ENCODE measurements around the gene FFAR2.

FFAR2 gene

DNA sequence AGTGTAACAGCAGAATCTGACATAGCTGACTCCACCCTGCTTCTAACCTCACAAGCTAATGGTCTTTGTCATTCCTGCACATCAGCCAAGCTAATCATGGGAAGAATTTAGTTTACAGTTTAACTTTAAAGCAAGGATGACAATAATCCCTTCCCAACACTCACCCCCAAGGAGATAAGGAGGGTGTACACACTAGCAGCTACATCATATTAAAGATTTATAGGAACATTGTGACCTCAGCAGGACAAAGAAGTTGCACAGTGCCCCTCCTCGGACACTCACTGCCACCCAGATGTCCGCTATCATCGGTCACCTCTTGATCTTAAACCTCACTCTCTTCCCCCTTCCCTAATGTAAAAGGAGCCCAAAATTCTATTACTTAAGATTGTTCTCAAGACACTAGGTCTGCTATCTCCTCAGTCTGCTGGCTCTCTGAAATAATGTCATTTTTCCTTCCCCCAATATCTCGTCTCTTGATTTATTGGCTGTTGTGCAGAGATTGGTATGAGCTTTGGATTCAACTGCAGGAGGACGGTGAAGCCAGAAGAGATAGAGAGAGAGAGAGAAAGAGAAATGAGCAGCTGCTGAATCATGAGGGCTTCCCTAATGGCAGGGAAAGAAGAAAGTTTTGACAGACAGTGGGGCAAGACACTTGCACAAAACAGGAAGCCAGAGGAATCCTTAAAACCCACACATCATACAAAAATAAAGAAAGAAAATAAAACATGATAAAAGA lies 17.5 kb upstream of the FFAR2 start:
- H3K9me3 ChIP-seq (ENCODE audit: control insufficient read depth, insufficient read depth, low read length): no peaks in the 10 kb centered on the region
- no peak overlapping the region for H3K4me3 ChIP-seq (ENCODE audit: low read depth, low read length)
- no peak overlapping the region for H3K9ac ChIP-seq (ENCODE audit: low read depth, low read length)
- H3K36me3 ChIP-seq (ENCODE audit: control insufficient read depth, insufficient read depth, low read length): no peaks in the 10 kb centered on the region
- H3K27me3 ChIP-seq (ENCODE audit: control insufficient read depth, insufficient read depth, low read length): no peaks in the 10 kb centered on the region
- H3K4me1 ChIP-seq (ENCODE audit: control insufficient read depth, insufficient read depth, low read length): no peaks in the 10 kb centered on the region

DNA sequence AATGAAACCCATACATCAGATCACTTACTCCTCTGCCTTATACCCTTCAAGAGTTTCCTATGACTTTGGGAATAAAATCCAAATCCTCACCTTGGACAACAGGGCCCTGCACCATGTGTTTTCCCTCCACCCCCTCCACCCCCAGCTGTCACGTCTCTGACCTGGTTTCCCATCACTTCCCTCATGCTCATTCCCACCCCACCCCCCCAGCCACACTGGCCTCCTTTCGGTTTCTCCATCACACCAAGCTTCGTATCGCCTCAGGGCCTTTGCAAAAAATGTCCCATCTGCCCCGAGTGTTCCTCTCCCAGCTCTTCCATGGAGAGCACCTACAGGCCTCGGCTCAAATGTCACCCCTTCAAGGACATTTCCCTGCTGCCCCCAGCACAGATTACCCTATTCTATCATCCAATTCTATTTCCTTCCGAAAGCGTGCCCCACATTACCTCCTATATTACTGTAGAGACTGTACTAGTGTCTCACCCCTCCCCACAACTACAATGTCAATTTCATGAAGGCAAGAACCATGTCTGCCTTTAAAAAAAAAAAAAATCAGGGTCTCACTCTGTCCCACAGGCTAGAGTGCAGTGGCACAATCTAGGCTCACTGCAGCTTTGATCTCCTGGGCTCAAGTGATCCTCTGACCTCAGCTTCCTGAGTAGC lies 16.8 kb upstream of the FFAR2 start:
- Histone ChIP-seq H3K4me1 (ENCODE audit: control insufficient read depth, insufficient read depth, low read length) (no peaks in the 10 kb centered on the region), H3K9me3 (ENCODE audit: control insufficient read depth, insufficient read depth, low read length) (no peaks in the 10 kb centered on the region), H3K36me3 (ENCODE audit: control insufficient read depth, insufficient read depth, low read length) (no peaks in the 10 kb centered on the region), H3K4me3 (ENCODE audit: low read depth, low read length) (no peak overlapping the region), H3K27me3 (ENCODE audit: control insufficient read depth, insufficient read depth, low read length) (no peaks in the 10 kb centered on the region), H3K9ac (ENCODE audit: low read depth, low read length) (no peak overlapping the region)

DNA sequence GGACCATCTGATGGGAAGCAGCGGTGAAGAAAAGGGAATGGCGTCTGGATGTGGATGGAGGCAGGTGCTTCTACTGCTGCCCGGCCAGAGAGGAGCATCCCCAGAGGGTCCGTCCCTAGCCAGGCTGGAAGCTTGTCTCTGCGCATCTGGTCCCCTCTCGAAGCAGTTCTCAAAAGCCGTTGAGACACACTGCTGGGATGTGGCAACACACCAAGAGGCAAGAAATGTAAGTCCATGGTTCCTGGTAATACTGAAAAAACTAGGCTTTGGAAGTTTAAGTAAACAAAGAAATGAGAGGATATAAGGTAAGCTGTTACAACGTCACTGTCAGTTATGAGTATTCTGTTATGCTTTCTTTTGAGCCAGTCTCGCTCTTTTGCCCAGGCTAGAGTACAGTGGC lies 15.1 kb upstream of the FFAR2 start:
- H3K9ac ChIP-seq (ENCODE audit: low read depth, low read length): no peak overlapping the region
- H3K4me3 ChIP-seq (ENCODE audit: low read depth, low read length): no peak overlapping the region
- no peaks in the 10 kb centered on the region for H3K4me1 ChIP-seq (ENCODE audit: control insufficient read depth, insufficient read depth, low read length)
- no peaks in the 10 kb centered on the region for H3K9me3 ChIP-seq (ENCODE audit: control insufficient read depth, insufficient read depth, low read length)
- H3K36me3 ChIP-seq (ENCODE audit: control insufficient read depth, insufficient read depth, low read length): no peaks in the 10 kb centered on the region
- H3K27me3 ChIP-seq (ENCODE audit: control insufficient read depth, insufficient read depth, low read length): no peaks in the 10 kb centered on the region

DNA sequence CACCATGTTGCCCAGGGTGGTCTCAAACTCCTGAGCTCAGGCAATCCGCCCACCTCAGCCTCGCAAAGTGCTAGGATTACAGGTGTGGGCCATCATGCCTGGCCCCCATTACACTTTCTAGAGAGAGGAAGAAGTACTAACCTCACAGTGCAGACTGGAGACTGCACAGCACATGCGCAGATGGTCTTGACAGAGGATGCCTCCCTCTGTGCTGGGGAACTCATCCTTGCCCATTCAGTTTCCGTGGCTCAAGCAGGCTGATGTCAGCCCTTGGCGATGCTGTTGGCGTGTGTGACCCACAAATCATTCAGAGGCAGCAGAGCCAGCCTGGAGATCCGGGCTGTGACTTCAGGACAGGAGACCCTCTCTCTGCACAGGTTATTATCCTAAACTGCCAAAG lies 14.6 kb upstream of the FFAR2 start:
- no peak overlapping the region for H3K4me3 ChIP-seq (ENCODE audit: low read depth, low read length)
- no peaks in the 10 kb centered on the region for H3K4me1 ChIP-seq (ENCODE audit: control insufficient read depth, insufficient read depth, low read length)
- no peaks in the 10 kb centered on the region for H3K27me3 ChIP-seq (ENCODE audit: control insufficient read depth, insufficient read depth, low read length)
- H3K36me3 ChIP-seq (ENCODE audit: control insufficient read depth, insufficient read depth, low read length): no peaks in the 10 kb centered on the region
- no peak overlapping the region for H3K9ac ChIP-seq (ENCODE audit: low read depth, low read length)
- H3K9me3 ChIP-seq (ENCODE audit: control insufficient read depth, insufficient read depth, low read length): no peaks in the 10 kb centered on the region

DNA sequence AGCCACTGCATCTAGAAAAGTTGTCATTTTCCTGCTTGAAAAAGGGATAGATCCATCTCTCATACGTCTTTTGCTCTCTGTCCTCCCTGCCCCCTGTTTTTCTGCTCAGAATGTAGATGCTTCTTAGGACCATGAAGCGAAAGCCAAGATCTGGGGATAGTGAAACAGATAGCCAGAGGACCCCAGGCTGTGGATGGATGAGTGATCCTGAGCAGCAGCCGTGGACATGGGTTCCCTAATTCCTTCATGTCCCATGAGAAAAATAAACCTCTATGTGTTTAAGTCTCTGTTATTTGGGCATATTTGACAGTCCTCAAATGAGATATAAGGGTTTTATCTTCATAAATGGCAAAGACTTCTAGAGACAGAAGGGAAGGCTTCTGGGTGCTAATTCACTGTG lies 12.2 kb upstream of the FFAR2 start:
- H3K9me3 ChIP-seq (ENCODE audit: control insufficient read depth, insufficient read depth, low read length): no peaks in the 10 kb centered on the region
- H3K27me3 ChIP-seq (ENCODE audit: control insufficient read depth, insufficient read depth, low read length): no peaks in the 10 kb centered on the region
- H3K36me3 ChIP-seq (ENCODE audit: control insufficient read depth, insufficient read depth, low read length): no peaks in the 10 kb centered on the region
- H3K4me3 ChIP-seq (ENCODE audit: low read depth, low read length): no peak overlapping the region
- no peak overlapping the region for H3K9ac ChIP-seq (ENCODE audit: low read depth, low read length)
- no peaks in the 10 kb centered on the region for H3K4me1 ChIP-seq (ENCODE audit: control insufficient read depth, insufficient read depth, low read length)

DNA sequence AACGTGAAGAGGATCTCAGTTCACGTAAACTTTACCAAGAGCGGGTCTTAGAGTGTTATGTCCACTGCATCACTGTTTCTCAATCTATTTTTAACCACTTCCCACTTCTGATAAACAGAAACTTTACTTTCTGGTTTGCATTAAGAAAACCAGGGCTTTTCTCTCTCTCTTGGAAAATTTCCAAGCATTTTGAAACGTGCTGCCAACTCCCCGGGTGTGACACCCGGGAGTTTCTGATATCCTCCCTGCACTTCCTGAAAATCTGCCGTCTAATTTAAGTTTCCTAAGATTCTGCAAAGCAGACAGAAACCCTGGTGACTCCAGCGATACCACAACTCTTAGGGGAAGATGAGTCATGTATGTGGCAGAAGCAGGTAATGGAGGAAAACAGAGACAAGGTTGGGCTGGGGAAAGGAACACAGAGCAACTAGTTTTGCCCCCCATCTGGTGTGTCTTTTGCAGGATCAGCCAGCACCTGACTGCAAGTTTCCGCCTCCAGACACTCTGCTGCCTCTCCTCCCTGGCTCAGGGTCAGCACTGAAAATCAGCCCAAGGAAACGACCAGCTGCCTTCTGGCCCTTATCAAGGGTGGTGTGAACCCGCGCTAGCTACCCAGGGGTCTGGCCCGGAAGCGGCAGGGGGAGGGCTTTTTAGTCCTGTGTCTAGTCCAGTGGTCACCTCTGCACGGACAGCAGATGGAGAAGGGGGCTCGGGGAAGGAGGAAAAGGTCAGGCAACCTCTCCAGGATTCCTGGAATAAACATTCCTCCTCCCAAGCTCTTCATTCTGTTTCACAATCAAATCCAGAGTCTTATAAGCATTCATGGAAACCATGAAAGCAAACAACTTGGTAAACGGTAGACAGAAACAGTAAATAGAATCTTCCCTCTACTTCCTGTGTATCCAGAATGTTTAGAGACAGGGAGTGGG lies 11.3 kb upstream of the FFAR2 start:
- H3K9ac ChIP-seq (ENCODE audit: low read depth, low read length): no peak overlapping the region

DNA sequence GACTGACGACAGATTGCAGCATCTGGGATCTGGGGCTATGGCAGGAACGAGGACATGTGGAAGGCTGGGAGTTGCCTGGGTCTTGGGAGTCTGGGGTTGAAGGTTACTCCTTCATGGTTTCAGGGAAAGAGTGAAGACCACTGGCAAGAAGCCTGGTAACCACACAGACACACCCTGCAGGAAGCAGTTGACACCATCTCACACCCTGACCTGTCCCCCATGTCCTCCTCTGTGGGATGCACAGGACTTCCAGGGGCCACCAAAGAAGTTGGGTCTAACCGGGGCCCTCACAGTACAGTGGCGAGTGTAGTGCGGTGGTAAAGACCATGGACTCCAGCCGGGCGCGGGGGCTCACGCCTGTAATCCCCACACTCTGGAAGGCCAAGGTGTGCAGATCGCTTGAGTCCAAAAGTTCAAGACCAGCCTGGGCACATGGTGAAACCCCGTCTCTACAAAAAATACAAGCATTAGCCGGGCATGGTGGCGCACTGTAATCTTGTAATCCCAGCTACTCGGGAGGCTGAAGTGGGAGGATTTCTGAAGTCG lies 10.6 kb upstream of the FFAR2 start:
- Histone ChIP-seq H3K4me1 (ENCODE audit: control insufficient read depth, insufficient read depth, low read length) (no peaks in the 10 kb centered on the region), H3K4me3 (ENCODE audit: low read depth, low read length) (no peak overlapping the region), H3K9ac (ENCODE audit: low read depth, low read length) (no peak overlapping the region), H3K27me3 (ENCODE audit: control insufficient read depth, insufficient read depth, low read length) (no peaks in the 10 kb centered on the region), H3K36me3 (ENCODE audit: control insufficient read depth, insufficient read depth, low read length) (no peaks in the 10 kb centered on the region), H3K9me3 (ENCODE audit: control insufficient read depth, insufficient read depth, low read length) (no peaks in the 10 kb centered on the region)

More for the DNA sequence above, 11.3 kb upstream of the FFAR2 start:
- H3K9me3 ChIP-seq (ENCODE audit: control insufficient read depth, insufficient read depth, low read length): no peaks in the 10 kb centered on the region
- H3K4me3 ChIP-seq (ENCODE audit: low read depth, low read length): no peak overlapping the region
- no peaks in the 10 kb centered on the region for H3K27me3 ChIP-seq (ENCODE audit: control insufficient read depth, insufficient read depth, low read length)
- no peaks in the 10 kb centered on the region for H3K36me3 ChIP-seq (ENCODE audit: control insufficient read depth, insufficient read depth, low read length)
- no peaks in the 10 kb centered on the region for H3K4me1 ChIP-seq (ENCODE audit: control insufficient read depth, insufficient read depth, low read length)

DNA sequence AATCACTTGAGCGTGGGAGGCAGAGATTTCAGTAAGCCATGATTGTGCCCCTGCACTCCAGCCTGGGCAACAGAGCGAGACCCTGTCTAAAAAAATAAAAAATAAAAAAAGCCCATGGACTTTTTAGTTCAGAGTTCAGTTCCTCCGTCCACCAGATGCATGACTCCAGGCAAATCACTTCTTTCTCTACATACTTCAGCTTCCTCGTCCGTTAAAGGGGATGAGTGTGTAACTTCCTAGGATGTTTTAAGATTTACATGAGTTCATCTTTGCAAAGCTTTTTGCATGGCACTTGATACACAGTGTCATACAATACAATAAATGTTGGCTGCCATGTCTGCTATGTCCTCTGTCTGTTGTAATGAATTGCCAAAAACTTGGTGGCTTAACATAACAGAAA lies 10.0 kb upstream of the FFAR2 start:
- Histone ChIP-seq H3K9ac (ENCODE audit: low read depth, low read length) (no peak overlapping the region), H3K4me3 (ENCODE audit: low read depth, low read length) (no peak overlapping the region), H3K36me3 (ENCODE audit: control insufficient read depth, insufficient read depth, low read length) (no peaks in the 10 kb centered on the region), H3K9me3 (ENCODE audit: control insufficient read depth, insufficient read depth, low read length) (no peaks in the 10 kb centered on the region), H3K27me3 (ENCODE audit: control insufficient read depth, insufficient read depth, low read length) (no peaks in the 10 kb centered on the region), H3K4me1 (ENCODE audit: control insufficient read depth, insufficient read depth, low read length) (no peaks in the 10 kb centered on the region)

DNA sequence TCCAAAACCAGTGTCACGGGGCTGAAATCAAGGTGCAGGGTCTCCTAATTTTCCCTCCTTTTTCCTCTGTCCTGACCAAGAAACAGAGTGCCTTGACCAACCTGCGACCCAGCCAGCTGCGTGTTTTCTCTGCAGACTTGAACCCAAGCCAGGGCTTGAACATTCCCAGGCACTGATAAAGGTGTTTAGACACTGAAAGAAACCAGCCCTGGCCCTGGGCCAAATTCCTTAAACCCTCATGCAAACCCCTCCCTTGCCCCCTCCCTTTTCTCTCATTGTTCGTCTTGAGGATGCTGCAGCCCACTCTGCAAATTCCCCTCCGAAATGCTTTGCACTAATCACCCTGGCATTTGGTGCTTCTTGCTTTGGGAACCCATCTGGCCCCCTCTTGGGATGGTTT lies 9.5 kb upstream of the FFAR2 start:
- Histone ChIP-seq H3K27me3 (ENCODE audit: control insufficient read depth, insufficient read depth, low read length) (no peaks in the 10 kb centered on the region), H3K4me3 (ENCODE audit: low read depth, low read length) (no peak overlapping the region), H3K9ac (ENCODE audit: low read depth, low read length) (no peak overlapping the region), H3K9me3 (ENCODE audit: control insufficient read depth, insufficient read depth, low read length) (no peaks in the 10 kb centered on the region), H3K36me3 (ENCODE audit: control insufficient read depth, insufficient read depth, low read length) (no peaks in the 10 kb centered on the region), H3K4me1 (ENCODE audit: control insufficient read depth, insufficient read depth, low read length) (no peaks in the 10 kb centered on the region)

DNA sequence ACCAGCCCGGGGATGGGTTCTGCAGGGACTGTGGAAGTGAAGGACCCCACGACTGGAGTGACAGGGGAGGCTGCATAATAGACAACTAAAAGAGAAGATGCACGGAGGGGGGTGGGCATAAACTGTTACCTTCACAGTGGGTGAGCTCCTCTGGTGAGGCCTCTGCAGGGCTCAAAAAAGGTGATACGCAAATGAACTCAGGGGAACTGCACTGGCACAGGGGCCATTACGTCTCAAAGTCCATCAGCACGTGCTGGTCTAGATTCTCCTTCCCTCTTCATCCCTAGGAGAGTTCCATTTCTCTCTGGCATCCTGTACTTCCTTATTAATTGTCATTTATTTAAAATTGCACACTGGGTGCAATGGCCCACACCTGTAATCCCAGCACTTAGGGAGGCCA lies 8.1 kb upstream of the FFAR2 start:
- no peak overlapping the region for H3K4me3 ChIP-seq (ENCODE audit: low read depth, low read length)
- H3K36me3 ChIP-seq (ENCODE audit: control insufficient read depth, insufficient read depth, low read length): no peaks in the 10 kb centered on the region
- no peaks in the 10 kb centered on the region for H3K27me3 ChIP-seq (ENCODE audit: control insufficient read depth, insufficient read depth, low read length)

DNA sequence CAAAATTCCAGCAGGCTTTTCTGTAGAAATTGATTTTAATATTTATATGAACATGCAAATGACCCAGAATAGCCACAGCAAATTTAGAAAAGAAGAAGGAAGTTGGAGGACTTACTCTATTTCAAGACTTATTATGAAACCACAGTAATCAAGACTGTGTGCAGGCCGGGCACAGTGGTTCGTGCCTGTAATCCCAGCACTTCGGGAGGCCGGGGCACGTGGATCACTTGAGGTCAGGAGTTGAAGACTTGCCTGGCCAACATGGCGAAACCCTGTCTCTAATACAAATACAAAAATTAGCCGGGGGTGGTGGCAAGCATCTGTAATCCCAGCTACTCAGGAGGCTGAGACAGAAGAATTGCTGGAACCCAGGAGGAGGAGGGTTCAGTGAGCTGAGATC lies 6.0 kb upstream of the FFAR2 start:
- no peak overlapping the region for H3K9ac ChIP-seq (ENCODE audit: low read depth, low read length)
- H3K27me3 ChIP-seq (ENCODE audit: control insufficient read depth, insufficient read depth, low read length): no peaks in the 10 kb centered on the region
- no peaks in the 10 kb centered on the region for H3K36me3 ChIP-seq (ENCODE audit: control insufficient read depth, insufficient read depth, low read length)
- H3K9me3 ChIP-seq (ENCODE audit: control insufficient read depth, insufficient read depth, low read length): no peaks in the 10 kb centered on the region
- no peak overlapping the region for H3K4me3 ChIP-seq (ENCODE audit: low read depth, low read length)
- no peaks in the 10 kb centered on the region for H3K4me1 ChIP-seq (ENCODE audit: control insufficient read depth, insufficient read depth, low read length)

More for the DNA sequence above, 8.1 kb upstream of the FFAR2 start:
- H3K4me1 ChIP-seq (ENCODE audit: control insufficient read depth, insufficient read depth, low read length): no peaks in the 10 kb centered on the region
- no peaks in the 10 kb centered on the region for H3K9me3 ChIP-seq (ENCODE audit: control insufficient read depth, insufficient read depth, low read length)
- H3K9ac ChIP-seq (ENCODE audit: low read depth, low read length): no peak overlapping the region
